Measurements from ENCODE around the gene SCNN1B. TPM values are rescaled to one million over a fixed set of nuclear protein-coding genes. Genes with fewer than 3 reads are reported as not detected.

SCNN1B gene, protein sequence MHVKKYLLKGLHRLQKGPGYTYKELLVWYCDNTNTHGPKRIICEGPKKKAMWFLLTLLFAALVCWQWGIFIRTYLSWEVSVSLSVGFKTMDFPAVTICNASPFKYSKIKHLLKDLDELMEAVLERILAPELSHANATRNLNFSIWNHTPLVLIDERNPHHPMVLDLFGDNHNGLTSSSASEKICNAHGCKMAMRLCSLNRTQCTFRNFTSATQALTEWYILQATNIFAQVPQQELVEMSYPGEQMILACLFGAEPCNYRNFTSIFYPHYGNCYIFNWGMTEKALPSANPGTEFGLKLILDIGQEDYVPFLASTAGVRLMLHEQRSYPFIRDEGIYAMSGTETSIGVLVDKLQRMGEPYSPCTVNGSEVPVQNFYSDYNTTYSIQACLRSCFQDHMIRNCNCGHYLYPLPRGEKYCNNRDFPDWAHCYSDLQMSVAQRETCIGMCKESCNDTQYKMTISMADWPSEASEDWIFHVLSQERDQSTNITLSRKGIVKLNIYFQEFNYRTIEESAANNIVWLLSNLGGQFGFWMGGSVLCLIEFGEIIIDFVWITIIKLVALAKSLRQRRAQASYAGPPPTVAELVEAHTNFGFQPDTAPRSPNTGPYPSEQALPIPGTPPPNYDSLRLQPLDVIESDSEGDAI
- total RNA-seq, result not detected in 2 replicates

DNA sequence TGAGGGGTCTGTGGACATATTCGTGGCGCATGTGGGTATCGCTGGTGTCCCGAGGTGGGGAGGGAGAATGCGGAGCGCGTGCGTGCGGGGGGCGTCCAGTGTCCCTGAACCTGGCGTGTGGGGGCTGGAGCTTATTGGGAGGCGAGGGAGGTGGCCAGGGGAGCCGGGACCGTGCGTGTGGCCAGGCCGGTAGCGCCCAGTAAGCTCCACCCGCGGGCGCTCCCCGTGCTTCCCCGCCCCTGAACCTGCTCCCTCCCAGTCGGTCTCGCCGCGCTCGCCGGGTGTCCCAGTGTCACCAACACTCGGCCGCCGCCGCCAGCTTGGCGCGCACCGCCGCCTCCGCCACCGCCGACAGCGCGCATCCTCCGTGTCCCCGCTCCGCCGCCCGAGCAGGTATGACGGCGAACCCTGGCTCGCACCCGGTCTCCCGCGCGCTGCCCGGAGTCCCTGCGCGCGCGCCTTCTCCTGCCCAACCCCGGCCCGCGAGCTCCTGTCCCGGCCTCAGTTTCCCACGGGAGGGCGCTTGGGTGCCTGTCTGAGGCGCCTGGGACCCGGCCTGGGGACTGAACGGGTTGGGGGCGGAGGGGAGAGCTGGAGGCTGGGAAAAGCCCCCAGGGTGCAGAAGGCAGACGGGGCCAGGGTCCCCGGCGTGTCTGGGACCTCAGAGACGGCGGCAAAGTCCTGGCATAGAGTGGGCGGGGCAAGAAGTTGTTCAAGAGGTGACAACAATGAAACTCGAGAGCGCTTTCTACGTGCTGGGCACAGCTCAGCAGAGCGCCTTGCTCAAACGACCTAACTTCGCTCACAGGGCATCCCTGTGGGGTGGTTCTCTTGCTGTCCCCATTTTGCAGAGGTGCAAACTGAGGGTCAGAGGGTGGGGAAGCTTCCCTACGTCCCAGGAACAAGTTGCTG is at the start of gene SCNN1B:
Gene SCNN1B (plus strand): TSS at position 258 of the 912 bp plus-strand sequence. CDS start 46,298 bp downstream, outside the sequence.
- intact Hi-C loops (cut with micrococcal nuclease), result no loop called here

DNA sequence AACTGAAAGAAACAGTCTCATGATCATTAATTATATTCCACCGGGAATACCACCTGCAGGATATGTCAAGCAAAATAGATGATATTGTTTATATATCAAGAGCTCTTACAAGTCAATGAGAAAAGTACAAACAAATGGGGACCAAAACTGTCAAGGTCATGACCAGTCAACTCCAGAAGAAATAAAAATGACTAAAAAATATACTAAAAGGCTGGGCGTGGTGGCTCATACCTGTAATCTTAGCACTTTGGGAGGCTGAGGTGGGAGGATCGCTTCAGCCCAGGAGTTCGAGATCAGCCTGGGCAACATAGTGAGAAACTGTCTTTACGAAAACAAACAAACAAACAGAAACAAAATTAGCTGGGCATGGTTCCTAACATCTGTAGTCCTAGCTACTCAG is 49.8 kb upstream of the SCNN1B start:
- intact Hi-C loops (cut with micrococcal nuclease), result loop anchor here (5.0 kb wide), 1 partner anchor 180 kb away; no protein-coding TSS in a partner anchor

DNA sequence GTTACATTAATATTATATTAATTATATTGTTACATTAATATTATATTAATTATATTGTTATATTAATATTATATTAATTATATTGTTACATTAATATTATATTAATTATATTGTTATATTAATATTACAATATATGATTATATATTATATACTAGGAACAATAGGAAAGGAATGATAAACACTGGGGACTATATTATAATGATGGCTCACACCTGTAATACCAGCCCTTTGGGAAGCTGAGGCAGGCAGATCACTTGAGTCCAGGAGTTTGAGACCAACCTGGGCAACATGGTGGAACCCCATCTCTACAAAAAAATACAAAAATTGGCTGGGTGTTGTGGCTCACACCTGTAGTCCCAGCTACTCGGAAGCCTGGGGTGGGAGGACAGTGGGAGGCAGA is 48.5 kb upstream of the SCNN1B start:
- intact Hi-C loops (cut with micrococcal nuclease), result loop anchor here (5.0 kb wide), 1 partner anchor 179 kb away; no protein-coding TSS in a partner anchor

DNA sequence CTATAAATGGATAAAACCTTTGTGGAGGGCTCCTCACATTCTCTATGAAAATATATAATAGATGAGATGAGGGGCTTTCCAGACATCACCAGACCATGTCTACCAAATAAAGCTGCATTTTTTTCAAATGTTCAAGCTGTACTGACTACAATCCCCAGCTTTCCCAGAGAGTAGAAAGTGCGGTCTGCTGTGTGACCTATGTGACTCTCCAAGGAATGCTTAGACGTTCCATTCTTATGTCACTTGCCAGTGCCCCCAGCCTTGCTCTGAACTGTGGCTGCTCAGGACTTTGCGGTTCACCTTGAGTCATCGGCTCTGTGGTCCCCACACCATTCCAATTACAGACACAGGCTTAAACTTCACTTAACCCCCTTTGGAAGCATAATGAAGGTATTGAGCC is 47.8 kb upstream of the SCNN1B start:
- intact Hi-C loops (cut with micrococcal nuclease), result loop anchor here (5.0 kb wide), 1 partner anchor 178 kb away; no protein-coding TSS in a partner anchor

DNA sequence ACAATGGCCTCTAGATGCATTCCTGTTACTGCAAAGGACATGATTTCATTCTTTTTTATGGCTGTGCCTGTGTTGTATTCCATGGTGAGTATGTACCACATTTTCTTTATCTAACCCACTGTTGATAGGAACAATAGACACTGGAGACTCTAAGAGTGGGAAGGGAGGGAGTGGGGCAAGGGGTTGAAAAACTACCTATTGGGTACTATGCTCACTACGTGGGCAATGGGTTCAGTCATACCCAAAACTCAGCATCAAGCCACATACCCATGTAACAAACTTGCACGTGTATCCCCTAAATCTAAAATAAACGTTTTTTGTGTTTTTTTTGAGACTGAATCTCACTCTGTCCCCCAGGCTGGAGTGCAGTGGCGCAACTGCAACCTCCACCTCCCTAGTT is 47.1 kb upstream of the SCNN1B start:
- intact Hi-C loops (cut with micrococcal nuclease), result loop anchor here (5.0 kb wide), 1 partner anchor 177 kb away; no protein-coding TSS in a partner anchor

DNA sequence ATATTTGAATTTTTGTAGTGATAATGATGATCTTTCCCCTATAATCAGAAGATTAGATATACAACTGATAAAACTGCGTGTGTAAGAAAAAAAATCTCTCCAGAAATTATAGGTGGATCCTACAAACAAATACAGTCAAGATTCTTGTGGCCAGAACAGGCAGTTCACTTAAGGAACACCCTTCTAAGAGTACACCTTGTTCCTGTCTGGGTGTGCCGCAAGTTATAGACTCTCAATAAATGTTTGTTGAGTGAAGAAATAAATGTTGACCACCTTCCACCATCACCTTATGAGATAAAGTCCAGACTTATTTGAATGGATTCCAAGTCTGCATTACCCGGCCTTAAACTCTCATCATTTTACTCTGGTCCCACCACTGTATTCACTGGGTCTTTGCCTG is 45.7 kb upstream of the SCNN1B start:
- intact Hi-C loops (cut with micrococcal nuclease), result no loop called here

DNA sequence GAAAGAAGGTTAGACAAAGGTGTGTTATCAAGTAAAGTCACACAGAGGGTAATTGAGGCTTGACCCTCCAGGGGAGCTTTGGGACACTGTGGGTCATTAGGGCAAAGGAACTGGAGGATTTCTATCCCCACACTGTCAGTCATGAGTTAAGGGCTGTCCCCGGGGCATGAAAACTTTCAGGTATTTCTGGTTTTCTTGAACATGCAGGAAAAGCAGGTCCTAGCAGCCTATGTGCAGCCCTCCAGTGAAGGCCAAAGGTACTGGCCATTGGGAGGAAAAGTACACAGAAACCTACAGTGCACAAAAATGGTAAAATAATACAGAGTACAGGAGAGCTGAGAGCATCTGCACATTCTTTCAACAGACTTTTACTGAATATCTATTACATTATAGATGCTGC is 44.4 kb upstream of the SCNN1B start:
- intact Hi-C loops (cut with micrococcal nuclease), result no loop called here

DNA sequence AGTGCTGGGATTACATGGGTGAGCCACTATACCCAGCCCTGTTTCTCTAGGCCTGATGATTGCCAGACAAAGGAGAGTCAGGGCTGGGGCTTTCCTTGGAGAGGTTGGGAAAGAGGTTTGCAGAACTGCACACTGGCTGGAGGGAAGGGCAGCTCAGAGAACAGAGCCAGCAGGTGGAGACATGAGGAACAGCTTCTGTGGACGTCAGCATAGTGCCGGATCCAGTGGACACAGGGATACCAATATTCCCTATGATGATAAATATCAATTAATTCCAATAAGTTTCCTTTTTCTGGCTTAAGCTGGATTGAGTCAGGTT is 43.2 kb upstream of the SCNN1B start:
- intact Hi-C loops (cut with micrococcal nuclease), result no loop called here

DNA sequence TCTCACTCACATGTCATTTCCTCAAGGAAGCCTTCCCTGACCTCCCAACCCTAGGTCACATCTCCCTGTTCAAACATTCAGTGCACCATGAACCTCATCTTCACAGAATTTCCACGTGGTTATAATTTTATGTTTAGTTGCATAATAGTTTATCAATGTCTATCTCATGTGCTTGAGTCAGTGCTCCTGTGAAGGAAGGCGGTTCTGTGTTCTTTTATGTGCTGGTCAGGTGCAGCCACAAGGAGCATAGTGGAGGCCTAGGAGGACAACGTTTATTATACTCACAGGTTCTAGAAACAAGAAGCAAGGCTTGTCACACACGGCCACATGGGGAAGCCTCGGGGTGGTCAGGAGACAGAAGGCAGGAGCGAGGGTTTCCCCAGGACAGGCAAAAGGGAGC is 34.5 kb upstream of the SCNN1B start:
- intact Hi-C loops (cut with micrococcal nuclease), result no loop called here

DNA sequence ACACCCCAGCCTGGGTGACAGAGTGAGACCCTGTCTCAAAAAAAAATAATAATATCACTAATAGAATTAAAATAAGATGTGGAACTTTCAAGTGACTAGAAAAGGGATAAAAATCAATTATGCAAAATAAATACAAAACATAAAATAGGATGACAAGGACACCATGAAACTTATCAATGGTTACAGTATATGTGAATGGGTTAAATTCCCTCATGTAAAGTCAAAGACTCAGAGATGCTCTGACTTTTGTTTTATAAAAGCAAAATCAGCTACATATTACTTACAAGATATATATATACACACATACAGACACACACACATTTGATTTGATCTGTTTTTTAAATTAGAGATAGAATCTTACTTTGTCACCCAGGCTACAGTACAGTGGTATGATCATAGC is 33.5 kb upstream of the SCNN1B start:
- intact Hi-C loops (cut with micrococcal nuclease), result no loop called here

DNA sequence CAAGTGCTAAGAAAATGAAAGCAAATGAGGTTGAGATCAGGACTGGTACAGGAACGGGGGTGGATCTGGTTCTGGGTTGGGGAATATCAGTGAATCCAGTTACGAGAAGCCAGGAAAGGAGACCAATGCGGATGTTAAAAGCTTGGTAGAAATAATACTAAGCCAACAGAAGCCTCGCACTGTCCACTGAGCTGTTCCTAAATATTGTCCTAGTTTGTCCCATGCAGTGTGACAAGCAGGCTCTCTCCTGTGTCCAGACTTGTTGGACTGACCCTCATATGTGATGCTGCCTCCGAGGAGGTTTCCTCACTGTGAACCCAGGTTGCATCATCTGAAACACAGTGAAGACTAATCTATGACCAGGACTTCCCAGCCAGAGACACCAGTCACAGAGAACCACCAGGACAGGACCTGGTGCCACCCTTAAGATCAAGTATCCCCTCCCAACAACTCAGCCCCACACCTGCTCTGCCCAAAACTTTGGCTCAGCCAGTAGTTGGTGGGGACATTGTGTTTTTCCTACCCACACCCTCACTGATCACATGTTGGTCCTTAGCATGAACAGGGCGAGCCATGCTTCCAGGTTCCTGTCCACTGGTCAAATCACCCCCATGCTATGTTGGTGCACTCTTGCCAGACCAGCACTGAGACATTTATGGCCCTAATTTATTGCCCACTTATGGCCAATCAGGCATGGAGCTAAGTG is 32.7 kb upstream of the SCNN1B start:
- intact Hi-C loops (cut with micrococcal nuclease), result no loop called here

DNA sequence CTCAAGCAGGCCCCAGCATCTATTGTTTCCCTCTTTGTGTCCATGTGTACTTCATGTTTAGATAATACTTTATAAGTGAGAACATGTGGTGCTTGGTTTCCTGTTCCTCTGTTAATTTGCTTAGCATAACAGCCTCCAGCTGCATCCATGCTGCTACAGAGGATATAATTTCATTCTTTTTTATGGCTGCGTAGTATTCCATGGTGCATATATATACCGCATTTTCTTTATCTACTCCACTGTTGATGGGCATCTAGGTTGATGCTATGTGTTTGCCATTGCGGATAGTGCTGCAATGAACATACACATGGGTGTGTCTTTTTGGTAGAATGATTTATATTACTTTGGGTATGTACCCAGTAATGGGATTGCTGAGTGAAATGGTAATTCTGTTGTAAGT is 31.4 kb upstream of the SCNN1B start:
- intact Hi-C loops (cut with micrococcal nuclease), result no loop called here

DNA sequence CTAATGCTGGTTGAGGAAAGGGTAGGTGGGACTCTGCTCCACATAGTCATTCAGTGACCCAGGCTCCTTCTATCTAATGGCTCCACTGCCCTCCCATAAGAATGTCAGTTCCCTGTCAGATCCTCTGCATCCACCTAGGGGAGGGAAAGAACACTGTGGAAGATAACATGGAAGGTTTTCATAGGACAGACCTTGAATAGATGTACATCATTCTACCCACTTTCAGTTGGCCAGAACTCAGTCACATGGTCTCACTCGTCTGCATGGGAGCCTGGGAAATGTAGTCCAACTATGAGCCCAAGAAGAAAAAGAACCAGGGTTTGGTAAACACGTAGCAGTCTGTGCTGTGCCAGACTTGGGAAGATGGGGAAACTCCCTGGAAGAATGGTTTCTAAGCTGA is 27.1 kb upstream of the SCNN1B start:
- intact Hi-C loops (cut with micrococcal nuclease), result no loop called here

DNA sequence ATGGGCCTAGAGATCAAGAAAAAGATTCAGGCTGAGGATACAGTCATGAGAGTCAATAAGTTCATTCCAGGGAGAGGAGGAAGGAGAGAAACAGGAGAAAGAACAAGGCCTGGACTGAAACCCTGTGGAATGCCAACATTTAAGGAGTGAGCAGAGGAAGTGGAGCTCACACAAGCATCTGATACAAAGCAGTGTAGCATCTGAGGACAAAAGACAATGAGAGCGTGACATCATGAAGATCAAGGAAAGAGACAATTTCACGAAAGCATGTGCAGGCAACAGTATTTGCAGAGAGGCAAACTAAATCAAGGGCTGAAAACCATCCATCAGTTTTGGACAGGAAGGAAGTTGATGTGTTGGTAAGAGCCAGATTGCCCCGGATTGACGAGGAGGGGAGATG is 25.3 kb upstream of the SCNN1B start:
- intact Hi-C loops (cut with micrococcal nuclease), result no loop called here

DNA sequence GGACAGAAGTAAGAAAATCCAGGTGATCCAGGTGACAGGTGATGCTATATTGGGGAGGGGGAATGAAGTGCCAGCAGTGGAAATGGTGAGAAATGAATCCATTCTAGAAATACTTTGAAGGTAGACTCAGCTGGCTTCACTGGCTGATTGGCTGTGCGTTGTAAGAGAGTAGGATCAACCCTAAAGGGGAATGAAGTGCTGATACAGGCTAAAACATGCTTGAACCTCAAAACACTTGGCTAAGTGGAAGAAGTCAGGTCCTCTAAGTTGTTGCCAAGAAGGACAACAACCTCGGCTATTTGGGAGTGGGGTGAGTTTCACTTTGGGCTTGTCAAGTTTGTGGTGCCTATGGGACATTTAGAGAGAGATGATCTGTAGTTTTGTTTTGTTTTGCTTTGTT is 24.1 kb upstream of the SCNN1B start:
- intact Hi-C loops (cut with micrococcal nuclease), result no loop called here

DNA sequence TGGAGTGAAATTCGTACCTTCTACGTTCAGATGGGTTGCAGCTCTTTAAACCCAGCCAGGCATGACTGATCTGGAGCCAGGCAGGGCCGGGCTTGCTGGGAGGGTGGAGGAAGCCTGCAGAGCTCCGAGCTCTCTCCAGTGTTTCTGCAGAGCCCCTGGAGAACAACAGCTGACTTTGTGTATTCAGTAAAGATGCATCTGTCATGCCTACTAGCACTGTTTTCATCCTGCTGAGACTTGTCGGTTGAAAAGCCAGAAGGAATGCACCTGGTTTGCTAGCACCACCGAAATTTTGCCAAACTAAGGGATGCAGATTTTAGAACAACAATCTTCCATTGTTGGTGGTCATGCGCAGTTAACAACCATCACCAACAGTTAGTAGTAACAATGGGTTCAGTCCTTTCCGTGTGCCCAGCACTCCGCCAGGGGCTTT is 22.4 kb upstream of the SCNN1B start:
- intact Hi-C loops (cut with micrococcal nuclease), result no loop called here

DNA sequence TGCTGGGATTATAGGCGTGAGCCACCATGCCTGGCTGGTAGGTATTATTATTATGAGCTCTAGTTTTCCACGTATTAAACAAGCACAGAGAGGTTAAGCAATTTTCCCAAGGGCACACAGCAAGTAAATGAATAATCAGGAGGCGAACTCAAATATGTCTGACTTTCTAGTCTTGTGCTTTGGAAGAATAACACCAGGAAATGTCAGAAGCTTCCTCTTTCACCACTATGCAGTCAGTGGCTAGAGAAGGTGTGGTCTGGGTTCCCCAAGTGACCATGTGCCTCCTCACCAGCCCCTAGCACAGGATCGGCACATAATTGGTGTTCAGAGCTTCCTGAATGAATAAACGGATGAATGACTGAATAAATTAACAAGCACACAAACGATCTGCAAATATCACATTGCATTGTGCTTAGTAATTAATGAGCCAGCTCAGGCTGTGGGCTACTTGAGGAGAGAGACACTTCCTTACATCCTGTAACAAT is 21.6 kb upstream of the SCNN1B start:
- intact Hi-C loops (cut with micrococcal nuclease), result no loop called here

DNA sequence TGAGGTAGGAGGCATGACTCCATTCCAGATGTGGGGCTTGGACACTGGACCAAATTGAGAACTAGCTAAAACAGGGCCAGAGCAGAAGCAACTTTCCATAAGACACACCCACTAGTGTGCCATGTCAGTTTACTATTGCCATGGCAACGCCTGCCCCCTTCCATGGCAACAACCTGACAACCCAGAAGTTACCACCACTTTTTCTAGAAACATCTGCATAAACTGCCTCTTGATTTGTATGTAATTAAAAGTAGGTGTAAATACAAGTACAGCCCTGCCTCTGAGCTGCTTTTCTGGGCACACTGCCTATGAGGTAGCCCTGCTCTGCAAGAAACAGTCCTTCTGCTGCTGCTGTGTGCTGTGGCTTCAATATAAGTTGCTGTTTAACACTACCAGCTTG is 19.5 kb upstream of the SCNN1B start:
- intact Hi-C loops (cut with micrococcal nuclease), result no loop called here

DNA sequence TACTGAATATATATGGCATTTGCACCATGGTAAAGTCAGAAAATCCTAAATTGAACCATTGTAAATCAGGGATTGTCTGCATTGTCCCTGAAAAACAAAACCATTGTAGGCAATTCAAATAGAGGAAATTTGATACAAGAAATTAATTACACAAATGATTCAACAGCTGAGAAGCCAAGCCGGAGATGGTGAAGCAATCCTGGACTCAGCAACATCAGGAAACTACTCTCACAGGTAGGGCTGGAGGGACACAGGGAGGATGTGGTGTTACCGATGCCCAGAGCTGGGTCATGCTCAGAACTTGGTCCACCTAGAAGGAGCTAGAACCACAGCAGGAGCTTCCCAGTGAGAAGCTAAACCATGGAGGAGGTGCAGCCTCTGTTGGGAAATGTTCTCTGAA is 18.5 kb upstream of the SCNN1B start:
- intact Hi-C loops (cut with micrococcal nuclease), result no loop called here

DNA sequence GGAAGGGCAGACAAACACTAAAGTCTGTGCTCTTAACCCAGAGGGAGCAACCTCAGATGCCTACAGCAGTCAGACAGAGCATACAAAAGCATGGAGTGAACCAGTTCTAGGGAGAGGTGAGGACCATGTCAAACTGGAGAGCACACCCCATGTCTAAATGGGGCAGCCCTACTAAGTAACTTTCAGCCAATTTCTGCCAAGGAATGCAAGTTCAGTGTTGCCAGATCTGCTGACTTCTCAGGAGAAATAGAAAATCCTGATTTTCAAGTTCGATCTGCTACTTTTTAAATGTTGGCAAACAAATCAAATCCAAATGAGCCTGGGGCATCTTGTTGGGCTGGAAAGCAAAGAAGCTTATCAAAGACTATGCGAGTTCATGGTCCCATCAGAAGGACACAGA is 17.5 kb upstream of the SCNN1B start:
- intact Hi-C loops (cut with micrococcal nuclease), result no loop called here

DNA sequence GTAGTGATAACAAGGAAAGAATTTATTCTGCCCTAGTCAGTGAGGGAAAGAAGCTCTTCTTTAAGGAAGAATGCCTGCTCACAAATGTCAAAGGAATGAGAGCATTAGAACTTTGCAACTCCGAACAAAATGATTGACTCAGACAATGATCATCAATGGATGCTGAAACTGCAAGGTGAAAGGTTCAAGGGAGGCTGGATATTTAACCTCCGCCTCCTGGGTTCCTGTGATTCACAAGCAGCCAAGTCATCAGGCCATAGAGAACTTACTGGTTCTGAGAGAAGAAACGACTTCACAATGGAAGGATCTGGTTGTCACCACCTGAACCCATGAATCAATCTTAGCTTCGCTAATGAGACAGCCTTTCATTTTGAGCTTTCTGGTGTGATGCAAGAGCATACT is 16.0 kb upstream of the SCNN1B start:
- intact Hi-C loops (cut with micrococcal nuclease), result no loop called here

Measured in T-helper 1 cell treated with Interleukin-12 subunit alpha and Interleukin-12 subunit beta and Interleukin-4 antibody, amounts not matched to agents 30 ng/mL and 1 ng/mL, for 36 hours (primary cell).